NCI-H146 treated with DMSO at 0.1 percent for 48 hours (cell line): ENCODE data around the gene ABI3BP.

Experiments
- DNase-seq: peaks from one replicate; lab custom pipeline; 2025; ENCODE audit not compliant: unreplicated experiment; lab: John Stamatoyannopoulos, UW

Gene ABI3BP

DNA sequence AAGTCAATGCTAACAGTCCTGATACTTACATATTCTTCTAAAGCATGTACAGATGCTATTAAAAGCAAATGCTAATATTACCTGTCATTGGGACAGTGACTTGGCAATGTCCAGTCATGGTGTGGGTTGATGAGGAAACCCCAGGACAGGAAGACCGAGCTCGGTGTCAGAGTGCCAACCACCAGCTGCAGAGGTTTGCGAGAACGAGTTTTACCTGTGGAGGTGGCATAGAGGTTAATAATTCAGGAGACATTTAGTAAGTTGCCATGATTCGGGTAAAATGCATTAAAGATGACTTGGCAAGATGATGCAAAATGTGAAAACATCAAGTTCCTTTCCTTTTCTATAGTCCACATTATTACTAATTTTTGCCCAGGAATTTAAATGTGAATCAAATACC is 94.5 kb downstream of the ABI3BP start:
- no peak for DNase-seq

DNA sequence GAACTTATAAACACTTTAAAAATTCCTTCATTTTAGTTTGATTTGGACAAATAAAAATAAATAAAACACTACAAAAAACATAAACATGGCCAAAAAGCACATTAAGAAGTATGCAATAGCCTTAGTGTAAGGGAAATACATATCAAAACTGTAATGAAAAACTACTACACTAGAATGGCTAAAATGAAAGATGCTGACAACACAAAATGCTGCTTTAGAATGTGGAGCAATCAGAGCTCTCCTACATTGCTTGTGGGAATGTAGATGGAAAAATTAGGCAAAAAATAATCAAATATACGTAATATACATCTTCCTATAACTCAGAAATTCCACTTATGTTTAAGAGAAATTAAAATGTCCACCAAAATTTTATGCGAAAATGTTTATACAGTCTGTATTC is 96.2 kb downstream of the ABI3BP start:
- no peak for DNase-seq

DNA sequence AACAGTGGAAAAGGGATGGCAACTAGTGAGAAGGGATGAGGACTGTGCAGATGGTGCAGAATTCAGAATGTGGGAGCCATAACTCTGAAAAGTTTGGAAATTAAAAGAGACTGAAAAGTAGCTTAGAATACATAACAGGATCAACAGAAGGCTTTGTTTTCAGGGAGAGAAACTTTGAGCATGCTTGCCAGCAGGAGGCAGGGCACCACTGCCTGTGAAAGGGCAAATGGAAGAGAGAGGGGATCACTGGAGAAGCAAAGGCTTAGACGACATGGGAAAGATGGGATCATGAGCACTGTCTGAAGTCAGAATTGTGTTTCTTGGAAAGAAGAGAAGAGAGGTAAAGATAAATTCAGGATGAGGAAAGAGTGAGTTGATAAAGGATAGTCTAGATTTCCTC is 99.6 kb downstream of the ABI3BP start:
- DNase-seq: no peak

DNA sequence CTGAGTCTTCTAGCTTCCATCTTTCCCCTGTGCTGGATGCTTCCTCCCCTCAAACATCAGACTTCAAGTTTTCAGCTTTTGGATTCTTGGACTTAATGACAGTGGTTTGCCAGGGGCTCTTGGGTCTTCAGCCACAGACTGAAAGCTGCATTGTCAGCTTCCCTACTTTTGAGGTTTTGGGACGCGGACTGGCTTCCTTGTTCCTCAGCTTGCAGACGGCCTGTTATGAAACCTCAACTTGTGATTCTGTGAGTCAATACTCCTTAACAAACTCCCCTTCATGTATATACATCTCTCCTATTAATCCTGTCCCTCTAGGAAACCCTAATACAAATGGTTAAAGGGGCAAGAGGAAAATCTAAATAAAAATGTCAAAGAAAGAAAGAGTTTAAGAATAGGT is 100.1 kb downstream of the ABI3BP start:
- DNase-seq: no peak

DNA sequence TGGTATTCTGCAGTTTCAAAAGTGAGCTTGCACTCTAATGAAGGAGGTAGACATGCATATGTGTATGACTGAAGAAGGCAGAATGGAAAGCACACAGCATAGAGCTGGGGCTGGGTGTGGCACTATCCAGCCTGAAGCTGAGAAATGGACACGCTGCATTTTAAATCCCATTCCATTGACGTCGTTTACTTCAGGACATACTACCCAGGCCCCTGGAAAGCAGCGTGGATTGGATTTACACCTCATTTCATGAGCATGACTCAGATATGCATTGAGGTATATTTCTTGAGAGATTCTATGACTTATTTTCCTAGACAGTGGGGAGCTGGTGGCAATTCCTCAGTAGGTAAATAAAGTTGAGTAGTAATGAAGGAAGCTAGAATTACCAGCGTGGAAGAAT is 101.4 kb downstream of the ABI3BP start:
- no peak for DNase-seq

DNA sequence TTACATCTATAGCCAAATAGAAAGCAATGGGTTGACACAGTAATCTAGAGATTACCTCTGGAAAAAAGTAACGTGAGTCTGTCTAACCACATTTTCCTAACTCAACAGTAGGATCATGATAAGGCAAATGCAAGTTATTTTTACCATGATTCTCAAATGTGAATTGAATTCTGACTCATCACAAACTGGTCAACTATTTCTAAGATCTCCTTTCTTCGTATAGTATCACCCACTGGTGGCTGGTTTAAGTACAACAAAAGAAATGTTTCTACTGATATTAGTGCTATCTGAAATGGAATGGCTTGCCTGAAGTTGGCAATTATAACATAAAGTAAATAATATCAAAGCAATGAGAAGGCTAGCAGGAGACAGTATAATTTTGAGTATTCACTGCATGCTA is 102.2 kb downstream of the ABI3BP start:
- DNase-seq: no peak

DNA sequence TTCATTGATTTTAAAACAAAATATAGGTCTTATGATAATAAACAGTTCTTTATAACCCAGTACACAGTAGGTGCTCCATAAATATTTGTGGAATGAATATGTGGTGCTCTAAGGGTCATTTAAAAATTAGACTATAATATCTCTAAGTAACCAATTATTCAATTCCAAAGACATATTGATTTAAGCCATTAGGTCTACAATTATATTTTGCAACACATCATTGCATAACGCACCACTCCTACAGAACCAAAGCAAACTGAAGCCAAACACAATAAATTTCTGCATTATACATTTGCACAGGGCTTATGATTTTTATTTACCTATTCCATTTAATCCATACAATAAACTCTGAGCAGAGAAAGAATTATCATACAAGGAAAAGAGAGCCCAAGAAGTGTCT is 104.3 kb downstream of the ABI3BP start:
- DNase-seq: no peak

DNA sequence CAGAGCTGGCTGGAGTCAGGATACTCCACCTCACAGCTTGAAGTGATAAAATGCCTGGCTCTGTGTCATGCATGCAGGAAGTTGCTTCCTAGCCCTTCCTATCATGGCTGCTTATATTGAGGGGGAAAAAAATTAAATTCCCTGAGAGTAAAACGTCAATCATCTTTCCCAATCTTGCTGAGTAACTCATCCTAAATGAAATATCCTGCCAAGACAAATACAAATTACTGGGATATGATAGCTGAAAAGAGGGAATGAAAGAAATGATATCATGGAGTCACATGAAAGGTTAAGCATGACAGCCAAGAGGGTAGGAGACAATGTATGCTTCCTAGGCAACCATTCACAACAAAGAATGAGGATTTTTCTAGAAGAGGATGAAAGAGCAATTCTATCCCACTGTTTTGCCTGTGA is 110.6 kb downstream of the ABI3BP start:
- DNase-seq: no peak

DNA sequence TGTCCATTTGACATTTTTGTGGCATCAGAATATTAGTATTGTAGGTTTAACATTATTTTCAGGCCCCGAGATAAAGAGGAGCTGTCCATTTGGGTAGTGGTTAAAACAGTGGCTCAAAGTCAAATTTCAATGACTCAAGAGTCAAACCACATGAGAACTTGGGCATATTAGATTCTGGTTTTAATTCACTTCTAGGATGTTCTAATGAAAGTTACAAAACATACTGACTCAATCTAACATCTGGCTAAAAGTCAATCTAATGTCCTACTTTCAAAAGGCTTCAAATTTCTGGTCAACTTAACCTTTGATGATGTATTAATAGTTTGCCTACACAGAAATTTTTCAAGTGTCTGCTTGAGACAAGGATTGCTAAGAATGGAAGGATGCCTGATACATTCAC is 112.4 kb downstream of the ABI3BP start:
- DNase-seq: no peak

DNA sequence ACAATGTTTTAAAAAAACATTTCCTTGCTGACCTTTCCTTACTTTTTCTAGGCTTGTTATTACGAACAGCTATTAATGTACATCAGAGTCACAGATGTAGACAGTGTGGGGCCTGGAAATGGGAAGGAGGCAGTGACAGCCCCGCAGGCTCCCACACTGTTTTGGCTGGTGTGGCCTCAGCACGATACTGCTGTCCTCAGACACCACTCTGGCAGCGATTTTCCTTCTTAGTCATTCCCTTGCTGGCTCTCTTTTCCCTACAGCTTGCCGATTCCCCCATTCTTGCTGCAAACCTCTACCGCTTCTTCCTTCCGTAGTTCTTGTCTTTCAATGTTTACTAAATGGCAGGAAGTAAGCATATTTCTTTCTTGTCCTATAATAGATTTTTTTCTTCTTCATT is 113.1 kb downstream of the ABI3BP start:
- no peak for DNase-seq

DNA sequence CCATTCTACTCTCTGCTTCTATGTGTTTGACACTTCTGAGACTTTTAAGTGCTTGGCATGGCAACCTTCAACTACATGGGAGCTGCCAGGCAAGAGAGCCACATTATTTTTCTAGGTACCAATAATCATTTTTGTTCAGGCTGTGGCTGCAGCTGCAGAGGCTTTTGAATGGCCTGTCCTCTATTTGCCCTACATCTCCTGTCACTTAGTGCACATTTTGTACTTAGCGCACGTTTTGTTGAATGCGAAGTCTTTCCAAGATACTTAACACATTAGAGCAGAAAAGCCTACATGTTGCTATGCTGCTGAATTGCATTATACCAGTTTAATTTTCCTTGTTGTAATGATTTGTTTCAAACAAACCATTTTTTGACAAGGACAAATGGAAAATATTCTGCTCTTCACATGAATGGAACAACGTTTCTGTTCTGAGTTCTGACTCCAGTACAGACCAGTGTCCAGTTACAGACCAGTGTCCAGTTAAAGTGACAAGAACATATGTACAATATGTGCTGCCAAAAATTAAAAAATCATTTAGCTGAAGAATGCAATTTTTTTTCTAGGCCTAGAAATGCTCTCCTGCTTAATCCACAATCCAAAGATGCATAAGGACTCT is 113.9 kb downstream of the ABI3BP start:
- DNase-seq: no peak

DNA sequence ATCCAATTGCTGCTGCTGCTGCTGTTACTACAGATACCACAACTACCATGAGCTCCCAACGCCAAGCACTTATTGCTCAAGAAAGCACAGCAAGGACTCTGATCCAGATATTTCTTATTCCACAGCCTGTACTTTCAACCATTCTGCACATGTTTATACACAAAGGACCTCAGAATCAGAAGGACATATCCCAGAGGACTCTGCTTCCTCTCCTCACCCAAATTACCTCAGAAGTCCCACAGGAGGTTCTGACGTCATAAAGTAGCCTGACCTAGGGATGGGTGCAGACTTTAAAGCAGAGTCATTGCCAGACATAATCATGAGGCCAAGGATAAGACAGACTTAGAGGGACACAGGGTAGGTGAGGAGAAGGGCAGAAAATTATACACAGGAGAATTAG is 115.9 kb downstream of the ABI3BP start:
- DNase-seq: no peak

DNA sequence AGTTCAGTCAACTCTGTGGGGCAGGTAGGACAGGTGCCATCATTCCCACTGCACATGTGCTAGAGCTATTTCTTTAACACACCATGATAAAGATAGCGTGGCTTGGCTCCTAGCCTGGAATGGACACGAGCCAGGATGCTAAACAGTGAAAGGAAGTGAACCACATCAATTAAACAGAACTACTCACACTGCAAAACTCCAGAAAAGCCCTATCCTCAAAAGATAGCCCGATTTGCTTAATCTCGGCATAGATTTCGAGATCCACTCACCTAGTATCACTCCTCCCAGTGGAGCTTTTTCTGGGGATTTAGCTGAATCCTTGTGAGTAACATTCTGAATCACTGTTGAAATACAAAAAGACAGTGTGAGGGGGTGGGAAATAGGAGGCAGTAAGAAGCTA is 118.0 kb downstream of the ABI3BP start:
- no peak for DNase-seq

DNA sequence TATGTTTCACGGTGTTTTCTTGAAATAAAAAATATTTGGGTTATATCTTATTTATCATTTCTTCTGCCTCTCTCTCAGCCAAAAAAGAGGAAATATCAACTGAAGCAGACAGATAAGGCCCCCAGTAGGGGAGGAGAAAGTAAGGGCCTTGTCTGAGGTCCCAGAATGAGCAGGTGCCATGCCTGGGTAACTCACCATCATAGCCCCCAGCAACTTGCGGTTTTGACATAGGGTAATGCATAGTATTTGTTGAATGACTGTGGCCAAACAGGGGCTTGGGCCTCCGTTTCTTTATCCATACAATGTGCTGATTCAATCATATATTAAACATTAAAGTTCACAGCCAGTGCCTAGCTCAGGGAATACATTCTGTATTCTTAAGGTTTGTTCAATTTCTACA is 119.6 kb downstream of the ABI3BP start:
- no peak for DNase-seq

DNA sequence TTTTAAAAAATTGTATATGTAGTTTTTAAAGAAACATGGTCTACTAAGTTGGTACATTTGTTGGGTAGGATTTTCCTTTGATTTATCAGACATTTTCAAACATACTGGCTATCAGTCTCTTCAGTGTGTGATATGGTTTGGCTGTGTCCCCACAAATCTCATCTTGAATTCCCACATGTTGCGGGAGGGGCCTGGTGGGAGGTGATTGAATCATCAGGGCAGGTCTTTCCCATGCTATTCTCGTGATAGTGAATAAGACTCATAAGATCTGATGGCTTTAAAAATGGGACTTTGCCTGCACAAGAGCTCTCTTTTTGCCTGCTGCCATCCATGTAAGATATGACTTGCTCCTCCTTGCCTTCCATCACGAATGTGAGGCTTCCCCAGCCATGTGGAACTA is 121.9 kb downstream of the ABI3BP start:
- no peak for DNase-seq

DNA sequence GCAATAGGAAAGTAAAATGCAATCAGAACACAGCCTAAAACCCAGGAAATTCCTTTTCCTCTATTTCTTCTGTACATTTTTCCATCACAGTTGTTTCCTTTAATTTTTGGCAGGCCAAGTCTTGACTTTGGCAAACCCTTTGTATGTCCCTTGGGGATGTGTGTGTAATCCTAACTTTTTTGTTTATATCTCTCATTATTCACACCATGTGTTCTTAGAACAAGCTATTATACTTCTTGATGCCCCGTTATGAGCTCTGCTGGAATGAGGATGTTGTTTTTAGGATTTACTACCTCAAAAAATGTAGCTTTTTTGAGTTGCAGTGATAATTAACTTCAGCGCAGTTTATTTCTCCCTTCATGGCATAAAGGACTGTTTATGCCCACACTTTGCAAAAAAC is 123.4 kb downstream of the ABI3BP start:
- DNase-seq: no peak

DNA sequence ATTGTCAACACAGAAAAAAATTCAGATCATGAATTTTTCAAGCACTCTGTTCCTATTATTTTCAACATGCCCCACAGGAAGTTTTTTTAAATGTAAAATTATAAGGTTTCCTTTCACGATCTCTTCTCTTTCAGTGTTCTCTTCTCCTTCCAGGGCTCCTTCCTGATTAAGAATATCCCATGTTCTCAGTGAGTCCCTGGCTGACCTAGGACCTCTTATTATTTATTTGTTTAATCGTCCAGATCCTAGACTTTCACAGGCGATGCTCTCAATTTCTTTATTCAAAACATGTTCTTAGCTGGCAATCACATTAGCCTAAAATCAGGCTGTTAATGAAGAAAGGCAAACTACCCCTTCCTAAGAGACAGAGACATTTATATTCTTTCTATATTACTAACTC is 124.3 kb downstream of the ABI3BP start:
- DNase-seq: no peak

DNA sequence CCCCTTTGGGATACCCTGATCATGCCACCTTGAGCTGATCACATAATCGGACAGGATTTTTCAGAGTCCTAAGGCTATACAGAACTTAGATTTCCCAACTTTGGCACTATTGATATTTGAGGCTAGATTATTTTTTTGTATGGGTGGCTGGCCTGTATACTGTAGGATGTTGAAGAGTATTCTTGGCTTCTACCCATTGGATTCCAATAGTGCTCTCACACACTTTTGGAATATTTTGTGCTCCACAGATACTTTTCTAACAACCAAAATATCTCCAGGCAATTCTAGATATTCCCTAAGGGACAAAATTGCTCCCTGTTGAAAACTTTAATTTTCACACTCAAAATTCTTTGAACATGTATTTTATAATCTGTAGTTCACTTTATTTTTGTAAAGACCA is 125.1 kb downstream of the ABI3BP start:
- no peak for DNase-seq

DNA sequence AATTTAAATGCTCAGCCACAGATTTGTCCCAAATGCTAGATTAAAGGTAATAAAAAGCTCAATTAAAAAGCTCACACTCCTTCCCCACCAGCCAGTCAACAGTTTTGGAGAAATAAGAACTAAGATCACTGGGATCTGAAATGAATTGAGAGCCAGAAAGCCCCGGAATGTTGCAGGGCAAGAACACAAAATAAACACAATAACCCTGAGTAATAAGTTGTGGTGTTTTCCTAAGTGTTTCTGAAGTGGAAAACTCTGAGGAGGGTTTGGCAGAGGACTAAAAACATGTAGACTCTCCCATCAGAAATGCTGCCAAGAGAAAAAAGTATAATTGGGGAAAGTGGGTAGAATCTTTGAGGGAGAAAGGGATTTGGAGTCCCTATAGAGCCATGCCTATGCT is 127.8 kb downstream of the ABI3BP start:
- DNase-seq: no peak

DNA sequence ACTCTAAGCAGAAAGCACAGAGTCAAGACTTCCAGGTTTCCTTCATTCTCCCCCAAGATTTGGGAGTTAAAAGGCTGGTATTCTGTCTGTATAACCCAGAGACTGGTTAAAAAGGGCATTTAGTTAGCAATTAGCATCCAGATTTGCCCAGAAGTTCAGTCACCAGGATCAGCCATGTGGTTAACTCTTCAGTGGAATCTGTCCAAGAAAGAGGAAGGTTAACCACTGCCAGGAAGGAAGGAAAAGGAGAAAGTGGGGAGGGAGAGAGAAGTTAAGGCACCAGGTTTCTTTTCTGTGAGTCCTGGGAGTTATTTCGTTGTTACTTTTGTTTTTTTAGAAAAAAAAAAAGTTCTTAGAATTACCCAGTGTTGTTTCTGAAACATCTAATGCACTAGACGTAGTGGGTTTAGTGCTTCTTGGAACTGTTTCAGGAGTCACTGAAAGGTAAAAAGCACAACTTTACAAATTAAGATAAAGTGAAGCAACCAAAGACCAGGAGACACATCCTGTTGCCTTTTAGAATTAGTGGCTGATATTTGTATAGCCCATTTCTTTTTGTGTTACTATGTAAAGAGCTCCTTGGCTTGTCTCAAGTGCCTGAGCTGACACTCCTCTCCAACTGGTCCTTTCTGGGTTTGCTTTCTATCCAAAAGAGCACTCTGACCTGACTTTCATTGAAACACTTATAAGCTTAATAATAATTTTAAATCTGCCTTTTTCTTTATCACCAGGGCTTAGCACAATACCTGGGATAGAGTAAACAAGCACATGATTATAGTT is 128.6 kb downstream of the ABI3BP start:
- DNase-seq: no peak

DNA sequence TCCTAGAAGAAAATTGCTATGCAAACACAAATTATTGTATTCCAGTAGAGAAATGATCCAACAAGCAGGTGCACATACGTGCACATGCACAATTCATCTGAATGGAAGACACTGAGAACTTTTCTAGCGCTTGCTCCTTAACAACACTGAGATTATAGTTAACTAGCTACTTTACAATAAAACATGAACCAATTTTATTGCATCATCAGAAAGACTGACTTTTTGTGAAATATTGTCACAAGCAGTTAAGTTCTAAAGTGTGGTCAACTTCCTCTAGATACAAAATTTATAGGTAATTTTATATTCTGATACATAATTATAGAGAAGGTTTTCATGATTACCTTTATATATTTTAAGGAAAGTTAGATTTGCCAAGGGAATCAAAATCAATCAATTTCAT is 135.4 kb downstream of the ABI3BP start:
- DNase-seq: no peak

DNA sequence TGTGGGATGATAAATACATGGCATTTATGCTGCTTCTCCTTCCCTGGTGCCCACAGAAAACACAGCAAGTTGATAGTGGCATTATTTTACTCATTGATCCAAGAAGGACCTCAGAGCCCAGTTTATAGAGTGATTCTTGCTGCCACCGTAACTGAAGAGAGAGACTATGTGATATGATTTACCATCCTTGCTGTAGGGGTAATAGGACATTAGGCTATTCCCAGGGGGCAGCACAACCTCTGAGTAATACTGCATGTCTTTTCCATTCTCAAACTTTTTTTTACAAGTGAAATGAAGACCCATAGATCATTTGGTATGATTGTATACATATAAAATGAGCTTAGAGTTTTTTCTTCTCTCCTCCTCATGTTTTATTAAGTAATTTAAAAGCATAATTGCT is 136.4 kb downstream of the ABI3BP start:
- no peak for DNase-seq

DNA sequence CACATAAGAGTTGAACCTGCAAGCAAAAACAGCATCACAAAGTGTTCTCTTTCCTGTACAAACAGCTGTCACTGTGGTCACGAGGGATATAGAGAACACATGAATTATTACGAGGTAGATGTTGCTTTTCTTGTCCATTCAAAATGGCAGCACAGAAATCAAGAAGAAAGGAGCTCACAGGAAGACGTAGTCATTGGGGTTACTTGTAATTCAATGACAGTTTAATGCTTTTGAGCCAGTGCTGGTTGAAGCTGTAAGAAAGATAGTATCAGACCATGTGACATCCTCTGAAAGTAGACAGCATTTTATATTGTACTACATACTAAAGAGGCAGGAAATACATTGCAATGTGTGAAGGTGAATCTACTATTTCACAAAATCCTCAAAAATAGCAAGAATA is 140.4 kb downstream of the ABI3BP start:
- DNase-seq: no peak
